GM23338 (cell line): ENCODE results near the gene MCM9. TPM values are rescaled to one million over a fixed set of nuclear protein-coding genes. Genes with fewer than 3 reads are reported as not detected.

Source experiments
- ATAC-seq: fragments of 200-7000 bp; cut with Tn5 transposase; 3 replicates; pipeline ENCODE4 v1.9.1; 2020
- DNase-seq: peaks from one replicate; pipeline ENCODE4 v3.0.0-alpha.2; 2015; ENCODE audit warnings: low spot score
- H2AFZ ChIP-seq: fragments of 200-600 bp; sonication (generic); 2 replicates; pipeline ENCODE4 v1.8.0; 2016; ENCODE audit warnings: antibody characterized with exemption, mild to moderate bottlenecking, moderate library complexity
- H3F3A ChIP-seq: fragments of 200-600 bp; sonication (generic); replicated peaks from 2 replicates; pipeline ENCODE4 v1.8.0; 2017; ENCODE audit warnings: antibody characterized with exemption, mixed run types, low read depth
- H3K27ac ChIP-seq: fragments of 200-600 bp; sonication (generic); 2 replicates; pipeline ENCODE4 v1.6.1; 2016; ENCODE audit warnings: low read depth
- H3K27me3 ChIP-seq: fragments of 200-600 bp; sonication (generic); 2 replicates; pipeline ENCODE4 v1.8.0; 2016; ENCODE audit warnings: mild to moderate bottlenecking, mixed run types, moderate library complexity; ENCODE audit not compliant: insufficient read depth
- H3K36me3 ChIP-seq: fragments of 200-600 bp; sonication (generic); 2 replicates; pipeline ENCODE4 v1.8.0; 2016; ENCODE audit warnings: mild to moderate bottlenecking; ENCODE audit not compliant: insufficient read depth
- H3K4me1 ChIP-seq: fragments of 200-600 bp; sonication (generic); 2 replicates; pipeline ENCODE4 v1.8.0; 2016; ENCODE audit warnings: mild to moderate bottlenecking, moderate library complexity; ENCODE audit not compliant: insufficient read depth
- H3K4me2 ChIP-seq: fragments of 200-600 bp; sonication (generic); 2 replicates; pipeline ENCODE4 v1.7.1; 2017; ENCODE audit warnings: mixed run types
- H3K4me3 ChIP-seq: fragments of 200-600 bp; sonication (generic); 2 replicates; pipeline ENCODE4 v1.6.1; 2016; ENCODE audit warnings: mixed run types
- H3K79me2 ChIP-seq: fragments of 200-600 bp; sonication (generic); replicated peaks from 2 replicates; pipeline ENCODE4 v1.8.0; 2017; ENCODE audit warnings: mild to moderate bottlenecking; ENCODE audit not compliant: insufficient read depth
- H3K9me2 ChIP-seq: fragments of 200-600 bp; sonication (generic); 2 replicates; pipeline ENCODE4 v1.8.0; 2017; ENCODE audit not compliant: insufficient read depth
- H4K20me1 ChIP-seq: fragments of 200-600 bp; sonication (generic); replicated peaks from 2 replicates; pipeline ENCODE4 v1.8.0; 2017; ENCODE audit warnings: mild to moderate bottlenecking; ENCODE audit not compliant: insufficient read depth
- H3K27ac Mint-ChIP-seq: 2 replicates; pipeline ENCODE4 v1.8.0; 2020; ENCODE audit warnings: inconsistent platforms, mild to moderate bottlenecking, moderate library complexity, mixed read lengths
- H3K27me3 Mint-ChIP-seq: 3 replicates; pipeline ENCODE4 v1.8.0; 2022; ENCODE audit warnings: low read depth, mild to moderate bottlenecking, moderate library complexity, mixed read lengths, inconsistent platforms; ENCODE audit not compliant: insufficient read depth, poor library complexity
- H3K36me3 Mint-ChIP-seq: 3 replicates; pipeline ENCODE4 v1.8.0; 2021; ENCODE audit warnings: low read depth, mild to moderate bottlenecking, inconsistent platforms, moderate library complexity, mixed read lengths
- H3K4me1 Mint-ChIP-seq: 3 replicates; pipeline ENCODE4 v1.8.0; 2020; ENCODE audit warnings: mild to moderate bottlenecking, inconsistent platforms, mixed read lengths
- H3K4me3 Mint-ChIP-seq: 3 replicates; pipeline ENCODE4 v1.8.0; 2021; ENCODE audit warnings: moderate library complexity, mild to moderate bottlenecking, inconsistent platforms, mixed read lengths
- H3K9me3 Mint-ChIP-seq: 3 replicates; pipeline ENCODE4 v1.8.0; 2020; ENCODE audit warnings: moderate library complexity, mild to moderate bottlenecking, inconsistent platforms, mixed read lengths
- CREB1 ChIP-seq: fragments of 250-450 bp; sonication (Bioruptor Pico); IDR thresholded peaks from 2 replicates; pipeline ENCODE4 v1.5.0; 2020; ENCODE audit warnings: low read depth, mild to moderate bottlenecking, moderate library complexity
- EZH2 ChIP-seq: fragments of 200-600 bp; sonication (generic); IDR thresholded peaks from one replicate; pipeline ENCODE4 v1.8.0; 2017; ENCODE audit warnings: antibody characterized with exemption, mild to moderate bottlenecking, low read depth; ENCODE audit not compliant: unreplicated experiment
- EZH2phosphoT487 ChIP-seq: fragments of 200-600 bp; sonication (generic); IDR thresholded peaks from one replicate; pipeline ENCODE4 v1.8.1; 2018; ENCODE audit warnings: antibody characterized with exemption; ENCODE audit not compliant: unreplicated experiment
- JUNB ChIP-seq: IDR thresholded peaks from one replicate; pipeline ENCODE4 v1.6.1; 2016; ENCODE audit warnings: antibody characterized with exemption; ENCODE audit not compliant: unreplicated experiment
- NANOG ChIP-seq: IDR thresholded peaks from 2 replicates; pipeline ENCODE4 v1.6.1; 2016; ENCODE audit warnings: antibody characterized with exemption, borderline replicate concordance
- POLR2AphosphoS5 ChIP-seq: IDR thresholded peaks from 2 replicates; pipeline ENCODE4 v1.6.1; 2016; ENCODE audit warnings: antibody characterized with exemption, low read depth
- STAT1 ChIP-seq: IDR thresholded peaks from one replicate; pipeline ENCODE4 v1.6.1; 2016; ENCODE audit warnings: antibody characterized with exemption; ENCODE audit not compliant: unreplicated experiment
- ZNF114 ChIP-seq: fragments of 250-450 bp; sonication (Bioruptor Pico); IDR thresholded peaks from 2 replicates; pipeline ENCODE4 v1.5.0; 2020; ENCODE audit warnings: mild to moderate bottlenecking, moderate library complexity
- ZNF331 ChIP-seq: fragments of 250-450 bp; sonication (Bioruptor Pico); IDR thresholded peaks from 2 replicates; pipeline ENCODE4 v1.5.0; 2020; ENCODE audit warnings: low read depth, mild to moderate bottlenecking, moderate library complexity
- polyA plus RNA-seq: library from polyadenylated mRNA; unstranded; fragments of >200 nt; fragmentation: Nextera tagmentation; extraction: Ambion mirVana; gene quantifications from 2 replicates; pipeline ENCODE4 v1.2.1, GENCODE V29; 2016
- total RNA-seq: library from RNA; depleted of rRNA; stranded (reverse); fragments of >200 nt; shearing (Covaris generic); gene quantifications from 2 replicates; pipeline ENCODE4 v1.2.3, GENCODE V29; 2014
- TF ChIP-seq, protein P1 (sequence below): IDR thresholded peaks from 2 replicates; pipeline ENCODE4 v1.6.1; 2016; ENCODE audit warnings: antibody characterized with exemption
- TF ChIP-seq, protein P2 (sequence below): fragments of 250-450 bp; sonication (Bioruptor Pico); IDR thresholded peaks from 2 replicates; pipeline ENCODE4 v1.5.0; 2020; ENCODE audit warnings: mild to moderate bottlenecking, moderate library complexity
- TF ChIP-seq, protein P3 (sequence below), 2 experiments: fragments of 200-600 bp in 1 of 2; sonication (generic) in 1 of 2; conservative IDR thresholded peaks; 2 replicates each; pipeline versions ENCODE4 v1.5.1 to v1.6.1; 2016 to 2017; ENCODE audit warnings: antibody characterized with exemption in 2 of 2, low read depth in 2 of 2, mild to moderate bottlenecking in 2 of 2, moderate library complexity in 1 of 2
- TF ChIP-seq, protein P4 (sequence below): IDR thresholded peaks from one replicate; pipeline ENCODE4 v1.6.1; 2018; ENCODE audit warnings: antibody characterized with exemption; ENCODE audit not compliant: unreplicated experiment

MCM9 gene
- total and polyA plus RNA-seq, 2 experiments from 2014 or later = 14.9 to 16.6 TPM

DNA sequence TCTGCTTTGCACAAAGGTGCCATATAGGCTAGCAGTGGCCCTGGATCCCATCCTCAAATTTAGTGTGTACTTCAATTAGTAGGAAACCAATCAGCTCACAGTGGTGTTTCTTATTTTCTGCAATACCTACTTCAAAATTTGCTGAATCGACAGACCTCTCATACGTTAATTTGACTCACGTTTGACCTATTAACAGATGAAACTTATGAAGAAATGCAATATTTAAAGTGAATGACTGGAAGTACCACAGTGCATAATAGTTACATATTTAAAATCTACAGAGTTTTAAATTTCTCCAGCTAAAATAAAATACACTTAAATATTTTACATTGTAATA, 47.6 kb upstream of the MCM9 start:
- Histone ChIP-seq H3K27ac (no peak overlapping the region), H3K27me3 (no peaks in the 10 kb centered on the region), H3K4me2 (no peak overlapping the region), H4K20me1 (no peaks in the 10 kb centered on the region), H3F3A (no peaks in the 10 kb centered on the region), H3K4me1 (no peaks in the 10 kb centered on the region; the same call in 1 of the 2 replicates), H3K4me3 (no peak overlapping the region), H2AFZ (no peak overlapping the region), H3K36me3 (no peaks in the 10 kb centered on the region), H3K9me2 (no peaks in the 10 kb centered on the region), H3K79me2 (no peaks in the 10 kb centered on the region)
- H3K36me3 Mint-ChIP-seq = peaks cover 19% of the 10 kb centered on the region
- no peaks in the 10 kb centered on the region for H3K27me3 Mint-ChIP-seq
- H3K4me3 Mint-ChIP-seq = no peak overlapping the region
- TF ChIP-seq CREB1 (no peak), POLR2AphosphoS5 (no peak), NANOG (no peak), ZNF331 (no peak), ZNF114 (CRISPR knock-in tag) (no peak), EZH2phosphoT487 (no peak), JUNB (no peak), EZH2 (no peak), STAT1 (no peak)
- TF ChIP-seq, protein P1, sequence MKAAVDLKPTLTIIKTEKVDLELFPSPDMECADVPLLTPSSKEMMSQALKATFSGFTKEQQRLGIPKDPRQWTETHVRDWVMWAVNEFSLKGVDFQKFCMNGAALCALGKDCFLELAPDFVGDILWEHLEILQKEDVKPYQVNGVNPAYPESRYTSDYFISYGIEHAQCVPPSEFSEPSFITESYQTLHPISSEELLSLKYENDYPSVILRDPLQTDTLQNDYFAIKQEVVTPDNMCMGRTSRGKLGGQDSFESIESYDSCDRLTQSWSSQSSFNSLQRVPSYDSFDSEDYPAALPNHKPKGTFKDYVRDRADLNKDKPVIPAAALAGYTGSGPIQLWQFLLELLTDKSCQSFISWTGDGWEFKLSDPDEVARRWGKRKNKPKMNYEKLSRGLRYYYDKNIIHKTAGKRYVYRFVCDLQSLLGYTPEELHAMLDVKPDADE = no peak
- TF ChIP-seq, protein P2, sequence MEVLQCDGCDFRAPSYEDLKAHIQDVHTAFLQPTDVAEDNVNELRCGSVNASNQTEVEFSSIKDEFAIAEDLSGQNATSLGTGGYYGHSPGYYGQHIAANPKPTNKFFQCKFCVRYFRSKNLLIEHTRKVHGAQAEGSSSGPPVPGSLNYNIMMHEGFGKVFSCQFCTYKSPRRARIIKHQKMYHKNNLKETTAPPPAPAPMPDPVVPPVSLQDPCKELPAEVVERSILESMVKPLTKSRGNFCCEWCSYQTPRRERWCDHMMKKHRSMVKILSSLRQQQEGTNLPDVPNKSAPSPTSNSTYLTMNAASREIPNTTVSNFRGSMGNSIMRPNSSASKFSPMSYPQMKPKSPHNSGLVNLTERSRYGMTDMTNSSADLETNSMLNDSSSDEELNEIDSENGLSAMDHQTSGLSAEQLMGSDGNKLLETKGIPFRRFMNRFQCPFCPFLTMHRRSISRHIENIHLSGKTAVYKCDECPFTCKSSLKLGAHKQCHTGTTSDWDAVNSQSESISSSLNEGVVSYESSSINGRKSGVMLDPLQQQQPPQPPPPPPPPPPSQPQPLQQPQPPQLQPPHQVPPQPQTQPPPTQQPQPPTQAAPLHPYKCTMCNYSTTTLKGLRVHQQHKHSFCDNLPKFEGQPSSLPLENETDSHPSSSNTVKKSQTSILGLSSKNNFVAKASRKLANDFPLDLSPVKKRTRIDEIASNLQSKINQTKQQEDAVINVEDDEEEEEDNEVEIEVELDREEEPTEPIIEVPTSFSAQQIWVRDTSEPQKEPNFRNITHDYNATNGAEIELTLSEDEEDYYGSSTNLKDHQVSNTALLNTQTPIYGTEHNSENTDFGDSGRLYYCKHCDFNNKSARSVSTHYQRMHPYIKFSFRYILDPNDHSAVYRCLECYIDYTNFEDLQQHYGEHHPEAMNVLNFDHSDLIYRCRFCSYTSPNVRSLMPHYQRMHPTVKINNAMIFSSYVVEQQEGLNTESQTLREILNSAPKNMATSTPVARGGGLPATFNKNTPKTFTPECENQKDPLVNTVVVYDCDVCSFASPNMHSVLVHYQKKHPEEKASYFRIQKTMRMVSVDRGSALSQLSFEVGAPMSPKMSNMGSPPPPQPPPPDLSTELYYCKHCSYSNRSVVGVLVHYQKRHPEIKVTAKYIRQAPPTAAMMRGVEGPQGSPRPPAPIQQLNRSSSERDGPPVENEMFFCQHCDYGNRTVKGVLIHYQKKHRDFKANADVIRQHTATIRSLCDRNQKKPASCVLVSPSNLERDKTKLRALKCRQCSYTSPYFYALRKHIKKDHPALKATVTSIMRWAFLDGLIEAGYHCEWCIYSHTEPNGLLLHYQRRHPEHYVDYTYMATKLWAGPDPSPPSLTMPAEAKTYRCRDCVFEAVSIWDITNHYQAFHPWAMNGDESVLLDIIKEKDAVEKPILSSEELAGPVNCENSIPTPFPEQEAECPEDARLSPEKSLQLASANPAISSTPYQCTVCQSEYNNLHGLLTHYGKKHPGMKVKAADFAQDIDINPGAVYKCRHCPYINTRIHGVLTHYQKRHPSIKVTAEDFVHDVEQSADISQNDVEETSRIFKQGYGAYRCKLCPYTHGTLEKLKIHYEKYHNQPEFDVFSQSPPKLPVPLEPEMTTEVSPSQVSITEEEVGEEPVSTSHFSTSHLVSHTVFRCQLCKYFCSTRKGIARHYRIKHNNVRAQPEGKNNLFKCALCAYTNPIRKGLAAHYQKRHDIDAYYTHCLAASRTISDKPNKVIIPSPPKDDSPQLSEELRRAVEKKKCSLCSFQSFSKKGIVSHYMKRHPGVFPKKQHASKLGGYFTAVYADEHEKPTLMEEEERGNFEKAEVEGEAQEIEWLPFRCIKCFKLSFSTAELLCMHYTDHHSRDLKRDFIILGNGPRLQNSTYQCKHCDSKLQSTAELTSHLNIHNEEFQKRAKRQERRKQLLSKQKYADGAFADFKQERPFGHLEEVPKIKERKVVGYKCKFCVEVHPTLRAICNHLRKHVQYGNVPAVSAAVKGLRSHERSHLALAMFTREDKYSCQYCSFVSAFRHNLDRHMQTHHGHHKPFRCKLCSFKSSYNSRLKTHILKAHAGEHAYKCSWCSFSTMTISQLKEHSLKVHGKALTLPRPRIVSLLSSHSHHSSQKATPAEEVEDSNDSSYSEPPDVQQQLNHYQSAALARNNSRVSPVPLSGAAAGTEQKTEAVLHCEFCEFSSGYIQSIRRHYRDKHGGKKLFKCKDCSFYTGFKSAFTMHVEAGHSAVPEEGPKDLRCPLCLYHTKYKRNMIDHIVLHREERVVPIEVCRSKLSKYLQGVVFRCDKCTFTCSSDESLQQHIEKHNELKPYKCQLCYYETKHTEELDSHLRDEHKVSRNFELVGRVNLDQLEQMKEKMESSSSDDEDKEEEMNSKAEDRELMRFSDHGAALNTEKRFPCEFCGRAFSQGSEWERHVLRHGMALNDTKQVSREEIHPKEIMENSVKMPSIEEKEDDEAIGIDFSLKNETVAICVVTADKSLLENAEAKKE = no peak
- TF ChIP-seq, protein P3, sequence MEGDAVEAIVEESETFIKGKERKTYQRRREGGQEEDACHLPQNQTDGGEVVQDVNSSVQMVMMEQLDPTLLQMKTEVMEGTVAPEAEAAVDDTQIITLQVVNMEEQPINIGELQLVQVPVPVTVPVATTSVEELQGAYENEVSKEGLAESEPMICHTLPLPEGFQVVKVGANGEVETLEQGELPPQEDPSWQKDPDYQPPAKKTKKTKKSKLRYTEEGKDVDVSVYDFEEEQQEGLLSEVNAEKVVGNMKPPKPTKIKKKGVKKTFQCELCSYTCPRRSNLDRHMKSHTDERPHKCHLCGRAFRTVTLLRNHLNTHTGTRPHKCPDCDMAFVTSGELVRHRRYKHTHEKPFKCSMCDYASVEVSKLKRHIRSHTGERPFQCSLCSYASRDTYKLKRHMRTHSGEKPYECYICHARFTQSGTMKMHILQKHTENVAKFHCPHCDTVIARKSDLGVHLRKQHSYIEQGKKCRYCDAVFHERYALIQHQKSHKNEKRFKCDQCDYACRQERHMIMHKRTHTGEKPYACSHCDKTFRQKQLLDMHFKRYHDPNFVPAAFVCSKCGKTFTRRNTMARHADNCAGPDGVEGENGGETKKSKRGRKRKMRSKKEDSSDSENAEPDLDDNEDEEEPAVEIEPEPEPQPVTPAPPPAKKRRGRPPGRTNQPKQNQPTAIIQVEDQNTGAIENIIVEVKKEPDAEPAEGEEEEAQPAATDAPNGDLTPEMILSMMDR (conservative IDR thresholded peaks at IDR 0.05; ENCODE audit: low read depth in 2 of 2) = no peak
- TF ChIP-seq, protein P4, sequence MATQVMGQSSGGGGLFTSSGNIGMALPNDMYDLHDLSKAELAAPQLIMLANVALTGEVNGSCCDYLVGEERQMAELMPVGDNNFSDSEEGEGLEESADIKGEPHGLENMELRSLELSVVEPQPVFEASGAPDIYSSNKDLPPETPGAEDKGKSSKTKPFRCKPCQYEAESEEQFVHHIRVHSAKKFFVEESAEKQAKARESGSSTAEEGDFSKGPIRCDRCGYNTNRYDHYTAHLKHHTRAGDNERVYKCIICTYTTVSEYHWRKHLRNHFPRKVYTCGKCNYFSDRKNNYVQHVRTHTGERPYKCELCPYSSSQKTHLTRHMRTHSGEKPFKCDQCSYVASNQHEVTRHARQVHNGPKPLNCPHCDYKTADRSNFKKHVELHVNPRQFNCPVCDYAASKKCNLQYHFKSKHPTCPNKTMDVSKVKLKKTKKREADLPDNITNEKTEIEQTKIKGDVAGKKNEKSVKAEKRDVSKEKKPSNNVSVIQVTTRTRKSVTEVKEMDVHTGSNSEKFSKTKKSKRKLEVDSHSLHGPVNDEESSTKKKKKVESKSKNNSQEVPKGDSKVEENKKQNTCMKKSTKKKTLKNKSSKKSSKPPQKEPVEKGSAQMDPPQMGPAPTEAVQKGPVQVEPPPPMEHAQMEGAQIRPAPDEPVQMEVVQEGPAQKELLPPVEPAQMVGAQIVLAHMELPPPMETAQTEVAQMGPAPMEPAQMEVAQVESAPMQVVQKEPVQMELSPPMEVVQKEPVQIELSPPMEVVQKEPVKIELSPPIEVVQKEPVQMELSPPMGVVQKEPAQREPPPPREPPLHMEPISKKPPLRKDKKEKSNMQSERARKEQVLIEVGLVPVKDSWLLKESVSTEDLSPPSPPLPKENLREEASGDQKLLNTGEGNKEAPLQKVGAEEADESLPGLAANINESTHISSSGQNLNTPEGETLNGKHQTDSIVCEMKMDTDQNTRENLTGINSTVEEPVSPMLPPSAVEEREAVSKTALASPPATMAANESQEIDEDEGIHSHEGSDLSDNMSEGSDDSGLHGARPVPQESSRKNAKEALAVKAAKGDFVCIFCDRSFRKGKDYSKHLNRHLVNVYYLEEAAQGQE = no peak
- no peak for ATAC-seq
- peaks cover 3% of the 10 kb centered on the region; the same call in 1 of the 3 replicates for H3K4me1 Mint-ChIP-seq
- H3K27ac Mint-ChIP-seq = no peak overlapping the region
- no peak for DNase-seq
- H3K9me3 Mint-ChIP-seq = no peaks in the 10 kb centered on the region
